ENCODE measurements around the gene C17orf67.

Gene C17orf67

DNA sequence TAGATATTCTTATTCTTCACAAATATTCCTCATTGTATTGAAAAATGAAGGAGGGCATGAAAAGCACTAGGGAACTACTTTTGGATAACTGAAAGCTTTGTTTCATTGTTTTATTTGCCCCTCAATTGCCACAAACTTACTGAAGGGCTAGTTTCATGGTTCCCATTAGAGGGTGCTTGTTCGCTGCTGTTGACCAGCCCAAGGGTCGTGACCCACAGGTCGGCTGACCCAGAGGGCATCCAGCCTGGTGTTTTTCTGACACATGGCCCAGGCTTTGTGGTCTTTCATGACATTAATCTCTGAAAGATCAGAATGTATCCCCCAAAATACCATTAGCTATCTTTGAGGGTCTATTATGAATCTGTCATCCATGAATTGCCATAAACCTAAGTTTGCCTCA lies 30.3 kb upstream of the C17orf67 start:
- no peak for DNase-seq (ENCODE audit: extremely low spot score)
- TF ChIP-seq FOXM1 (IDR thresholded peaks at IDR 0.05; ENCODE audit: borderline replicate concordance) = no peak
- TF ChIP-seq TARDBP (IDR thresholded peaks at IDR 0.05) = no peak
- no peak for TF ChIP-seq FOXA1 (IDR thresholded peaks at IDR 0.05)
- no peak for TF ChIP-seq SP1 (IDR thresholded peaks at IDR 0.05)
- no peak for TF ChIP-seq FOXK2 (IDR thresholded peaks at IDR 0.05)
- no peak for TF ChIP-seq HDGF (IDR thresholded peaks at IDR 0.05; ENCODE audit: borderline replicate concordance)
- no peak for TF ChIP-seq ZNF384 (IDR thresholded peaks at IDR 0.05)
- no peak for TF ChIP-seq L3MBTL2 (conservative IDR thresholded peaks at IDR 0.05)
- TF ChIP-seq, protein P1, sequence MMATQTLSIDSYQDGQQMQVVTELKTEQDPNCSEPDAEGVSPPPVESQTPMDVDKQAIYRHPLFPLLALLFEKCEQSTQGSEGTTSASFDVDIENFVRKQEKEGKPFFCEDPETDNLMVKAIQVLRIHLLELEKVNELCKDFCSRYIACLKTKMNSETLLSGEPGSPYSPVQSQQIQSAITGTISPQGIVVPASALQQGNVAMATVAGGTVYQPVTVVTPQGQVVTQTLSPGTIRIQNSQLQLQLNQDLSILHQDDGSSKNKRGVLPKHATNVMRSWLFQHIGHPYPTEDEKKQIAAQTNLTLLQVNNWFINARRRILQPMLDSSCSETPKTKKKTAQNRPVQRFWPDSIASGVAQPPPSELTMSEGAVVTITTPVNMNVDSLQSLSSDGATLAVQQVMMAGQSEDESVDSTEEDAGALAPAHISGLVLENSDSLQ (IDR thresholded peaks at IDR 0.05) = no peak
- TF ChIP-seq ELF4 (IDR thresholded peaks at IDR 0.05) = no peak
- no peak for TF ChIP-seq NFRKB (IDR thresholded peaks at IDR 0.05)
- TF ChIP-seq LEF1 (IDR thresholded peaks at IDR 0.05; ENCODE audit: borderline replicate concordance) = no peak
- no peak for TF ChIP-seq ARNT (IDR thresholded peaks at IDR 0.05)
- TF ChIP-seq SUZ12 (IDR thresholded peaks at IDR 0.05) = no peak
- TF ChIP-seq CTBP1 (IDR thresholded peaks at IDR 0.05; ENCODE audit: borderline replicate concordance) = no peak
- no peak for TF ChIP-seq BHLHE40 (IDR thresholded peaks at IDR 0.05; ENCODE audit: borderline replicate concordance)
- ChIA-PET POLR2A (no interaction called here), CTCF (no interaction called here)

DNA sequence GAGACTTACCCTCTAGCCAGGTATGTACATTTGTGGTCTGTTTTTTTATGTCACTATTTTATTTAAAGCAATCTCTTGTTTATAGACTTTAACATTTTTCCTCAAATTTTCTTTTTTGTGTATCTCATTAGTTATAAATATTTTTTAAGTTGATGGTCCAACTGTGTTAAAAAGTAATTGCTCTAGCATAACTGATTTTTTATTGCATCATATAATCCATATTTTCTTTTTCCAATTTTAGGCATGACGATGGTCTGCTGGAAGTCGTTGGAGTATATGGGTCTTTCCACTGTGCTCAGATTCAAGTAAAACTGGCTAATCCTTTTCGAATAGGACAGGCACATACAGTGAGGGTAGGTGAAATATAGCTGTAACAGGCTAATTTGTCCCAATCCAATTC lies 28.2 kb upstream of the C17orf67 start:
- no peak for TF ChIP-seq BHLHE40 (IDR thresholded peaks at IDR 0.05; ENCODE audit: borderline replicate concordance)
- no peak for TF ChIP-seq TARDBP (IDR thresholded peaks at IDR 0.05)
- no peak for TF ChIP-seq ELF4 (IDR thresholded peaks at IDR 0.05)
- TF ChIP-seq FOXA1 (IDR thresholded peaks at IDR 0.05) = no peak
- TF ChIP-seq LEF1 (IDR thresholded peaks at IDR 0.05; ENCODE audit: borderline replicate concordance) = no peak
- TF ChIP-seq, protein P1 (IDR thresholded peaks at IDR 0.05) = no peak
- TF ChIP-seq HDGF (IDR thresholded peaks at IDR 0.05; ENCODE audit: borderline replicate concordance) = no peak
- TF ChIP-seq SUZ12 (IDR thresholded peaks at IDR 0.05) = no peak
- no peak for TF ChIP-seq L3MBTL2 (conservative IDR thresholded peaks at IDR 0.05)
- no peak for TF ChIP-seq FOXM1 (IDR thresholded peaks at IDR 0.05; ENCODE audit: borderline replicate concordance)
- TF ChIP-seq ZNF384 (IDR thresholded peaks at IDR 0.05) = no peak
- TF ChIP-seq CTBP1 (IDR thresholded peaks at IDR 0.05; ENCODE audit: borderline replicate concordance) = no peak
- no peak for TF ChIP-seq SP1 (IDR thresholded peaks at IDR 0.05)
- TF ChIP-seq ARNT (IDR thresholded peaks at IDR 0.05) = no peak
- TF ChIP-seq FOXK2 (IDR thresholded peaks at IDR 0.05) = no peak
- TF ChIP-seq NFRKB (IDR thresholded peaks at IDR 0.05) = no peak
- POLR2A ChIA-PET = no interaction called here
- DNase-seq (ENCODE audit: extremely low spot score) = no peak
- CTCF ChIA-PET = no interaction called here

DNA sequence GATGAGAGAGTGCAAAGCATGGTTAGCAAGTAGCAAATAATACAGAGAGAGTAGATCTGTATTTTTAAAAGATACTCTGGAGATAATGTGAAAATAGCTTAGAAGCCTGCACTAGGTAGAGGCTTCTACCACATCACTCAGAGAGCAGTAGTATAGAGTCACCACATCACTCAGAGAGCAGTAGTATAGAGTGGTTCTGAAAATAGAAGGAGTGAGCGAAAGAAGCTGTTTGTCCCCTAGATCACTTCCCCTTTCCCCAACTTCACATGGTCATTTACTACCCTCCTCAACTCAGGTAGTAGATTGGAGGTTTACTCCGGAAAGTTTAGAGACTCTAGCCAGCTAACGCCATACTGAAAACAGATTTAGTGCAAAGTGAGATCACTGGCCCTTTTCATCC lies 17.3 kb upstream of the C17orf67 start:
- ChIA-PET POLR2A (interaction anchor here (0.7 kb wide), 1 partner anchor 17 kb away, joined by 4 read pairs; no protein-coding TSS in a partner anchor), CTCF (interaction anchor here (0.9 kb wide), 1 partner anchor 32 kb away, joined by 3 read pairs; no protein-coding TSS in a partner anchor)
- DNase-seq (ENCODE audit: extremely low spot score) = no peak
- TF ChIP-seq CTBP1 (IDR thresholded peaks at IDR 0.05; ENCODE audit: borderline replicate concordance) = no peak
- no peak for TF ChIP-seq LEF1 (IDR thresholded peaks at IDR 0.05; ENCODE audit: borderline replicate concordance)
- no peak for TF ChIP-seq FOXM1 (IDR thresholded peaks at IDR 0.05; ENCODE audit: borderline replicate concordance)
- no peak for TF ChIP-seq NFRKB (IDR thresholded peaks at IDR 0.05)
- no peak for TF ChIP-seq SP1 (IDR thresholded peaks at IDR 0.05)
- no peak for TF ChIP-seq L3MBTL2 (conservative IDR thresholded peaks at IDR 0.05)
- TF ChIP-seq SUZ12 (IDR thresholded peaks at IDR 0.05) = no peak
- TF ChIP-seq TARDBP (IDR thresholded peaks at IDR 0.05) = no peak
- TF ChIP-seq FOXK2 (IDR thresholded peaks at IDR 0.05) = no peak
- no peak for TF ChIP-seq FOXA1 (IDR thresholded peaks at IDR 0.05)
- no peak for TF ChIP-seq BHLHE40 (IDR thresholded peaks at IDR 0.05; ENCODE audit: borderline replicate concordance)
- TF ChIP-seq HDGF (IDR thresholded peaks at IDR 0.05; ENCODE audit: borderline replicate concordance) = no peak
- TF ChIP-seq ARNT (IDR thresholded peaks at IDR 0.05) = no peak
- no peak for TF ChIP-seq ZNF384 (IDR thresholded peaks at IDR 0.05)
- TF ChIP-seq, protein P1 (IDR thresholded peaks at IDR 0.05) = no peak
- TF ChIP-seq ELF4 (IDR thresholded peaks at IDR 0.05) = no peak

DNA sequence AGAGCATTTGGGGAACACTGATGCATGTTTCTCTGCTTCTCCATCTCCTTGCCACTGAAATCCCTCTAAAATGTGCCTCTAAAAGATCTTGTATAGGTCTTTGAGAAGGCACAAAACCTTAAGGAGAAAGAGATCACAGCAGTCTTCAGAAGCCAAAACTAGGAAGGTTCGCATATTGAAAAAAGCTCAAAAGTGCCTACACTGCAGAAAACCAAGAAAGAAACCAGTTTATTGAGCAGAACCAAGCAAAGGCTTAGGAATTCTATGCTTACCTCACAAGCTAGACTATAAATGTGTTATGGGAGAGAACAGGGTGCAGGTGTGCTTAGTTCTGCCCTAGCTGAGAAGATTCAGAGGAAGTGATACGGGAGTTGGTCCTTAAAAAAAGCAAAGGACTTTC lies 16.9 kb upstream of the C17orf67 start:
- TF ChIP-seq NFRKB (IDR thresholded peaks at IDR 0.05) (no peak), ELF4 (IDR thresholded peaks at IDR 0.05) (no peak), HDGF (IDR thresholded peaks at IDR 0.05; ENCODE audit: borderline replicate concordance) (no peak)
- POLR2A ChIA-PET = no interaction called here
- CTCF ChIA-PET = interaction anchor here (0.9 kb wide), 1 partner anchor 31 kb away, joined by 3 read pairs; no protein-coding TSS in a partner anchor
- DNase-seq (ENCODE audit: extremely low spot score) = no peak

DNA sequence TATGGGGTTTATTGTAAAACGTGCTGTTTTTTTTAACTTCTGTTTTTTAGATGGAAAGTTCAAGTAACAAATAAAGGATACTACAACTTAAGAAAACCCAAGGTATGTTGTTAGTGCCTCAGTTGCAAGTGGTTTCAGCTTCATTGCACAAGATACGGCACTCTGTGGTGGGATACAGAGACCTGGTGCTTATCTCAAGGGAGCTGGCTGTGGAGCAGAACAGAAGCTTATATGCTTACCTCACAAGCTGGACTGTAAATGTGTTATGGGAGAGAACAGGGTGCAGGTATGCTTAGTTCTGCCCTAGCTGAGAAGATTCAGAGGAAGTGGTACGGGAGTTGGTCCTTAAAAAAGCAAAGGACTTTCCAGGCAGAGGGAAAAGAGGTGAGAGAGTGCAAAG lies 15.4 kb upstream of the C17orf67 start:
- DNase-seq (ENCODE audit: extremely low spot score) = no peak
- CTCF ChIA-PET = no interaction called here
- no peak for TF ChIP-seq ZNF384 (IDR thresholded peaks at IDR 0.05)
- POLR2A ChIA-PET = no interaction called here

DNA sequence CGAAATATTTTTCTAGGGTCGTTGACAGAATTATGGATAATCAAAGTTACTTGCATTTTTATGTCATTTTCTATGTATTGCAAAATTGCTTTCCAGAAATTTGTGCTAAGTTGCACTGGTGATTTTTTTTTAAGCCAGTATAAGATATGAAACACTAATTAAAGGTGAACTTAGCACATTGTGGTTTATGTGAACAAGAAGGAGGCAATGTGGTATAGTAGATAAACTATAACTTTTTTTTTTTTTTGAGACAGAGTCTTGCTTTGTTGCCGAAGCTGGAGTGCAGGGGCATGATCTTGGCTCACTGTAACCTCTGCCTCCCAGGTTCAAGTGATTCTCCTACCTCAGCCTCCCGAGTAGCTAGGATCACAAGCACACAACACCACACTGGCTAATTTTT lies 13.4 kb upstream of the C17orf67 start:
- ChIA-PET POLR2A (no interaction called here), CTCF (no interaction called here)

More for the DNA sequence above, 13.4 kb upstream of the C17orf67 start:
- TF ChIP-seq TARDBP (IDR thresholded peaks at IDR 0.05) = no peak
- TF ChIP-seq BHLHE40 (IDR thresholded peaks at IDR 0.05; ENCODE audit: borderline replicate concordance) = no peak
- TF ChIP-seq CTBP1 (IDR thresholded peaks at IDR 0.05; ENCODE audit: borderline replicate concordance) = no peak
- no peak for TF ChIP-seq L3MBTL2 (conservative IDR thresholded peaks at IDR 0.05)
- TF ChIP-seq, protein P1 (IDR thresholded peaks at IDR 0.05) = no peak
- TF ChIP-seq SUZ12 (IDR thresholded peaks at IDR 0.05) = no peak
- TF ChIP-seq FOXK2 (IDR thresholded peaks at IDR 0.05) = no peak
- TF ChIP-seq LEF1 (IDR thresholded peaks at IDR 0.05; ENCODE audit: borderline replicate concordance) = no peak
- TF ChIP-seq ELF4 (IDR thresholded peaks at IDR 0.05) = no peak
- no peak for TF ChIP-seq FOXM1 (IDR thresholded peaks at IDR 0.05; ENCODE audit: borderline replicate concordance)
- no peak for DNase-seq (ENCODE audit: extremely low spot score)

All from HEK293T (cell line).